Inflammatory macrophage treated with lipopolysaccharide for 1 hour (primary cell): ENCODE results near the gene CD207.

Experiments
- DNase-seq, 2 donors: peaks; one replicate each; pipeline ENCODE4 v3.0.0-alpha.2; 2020 to 2022

Gene CD207

DNA sequence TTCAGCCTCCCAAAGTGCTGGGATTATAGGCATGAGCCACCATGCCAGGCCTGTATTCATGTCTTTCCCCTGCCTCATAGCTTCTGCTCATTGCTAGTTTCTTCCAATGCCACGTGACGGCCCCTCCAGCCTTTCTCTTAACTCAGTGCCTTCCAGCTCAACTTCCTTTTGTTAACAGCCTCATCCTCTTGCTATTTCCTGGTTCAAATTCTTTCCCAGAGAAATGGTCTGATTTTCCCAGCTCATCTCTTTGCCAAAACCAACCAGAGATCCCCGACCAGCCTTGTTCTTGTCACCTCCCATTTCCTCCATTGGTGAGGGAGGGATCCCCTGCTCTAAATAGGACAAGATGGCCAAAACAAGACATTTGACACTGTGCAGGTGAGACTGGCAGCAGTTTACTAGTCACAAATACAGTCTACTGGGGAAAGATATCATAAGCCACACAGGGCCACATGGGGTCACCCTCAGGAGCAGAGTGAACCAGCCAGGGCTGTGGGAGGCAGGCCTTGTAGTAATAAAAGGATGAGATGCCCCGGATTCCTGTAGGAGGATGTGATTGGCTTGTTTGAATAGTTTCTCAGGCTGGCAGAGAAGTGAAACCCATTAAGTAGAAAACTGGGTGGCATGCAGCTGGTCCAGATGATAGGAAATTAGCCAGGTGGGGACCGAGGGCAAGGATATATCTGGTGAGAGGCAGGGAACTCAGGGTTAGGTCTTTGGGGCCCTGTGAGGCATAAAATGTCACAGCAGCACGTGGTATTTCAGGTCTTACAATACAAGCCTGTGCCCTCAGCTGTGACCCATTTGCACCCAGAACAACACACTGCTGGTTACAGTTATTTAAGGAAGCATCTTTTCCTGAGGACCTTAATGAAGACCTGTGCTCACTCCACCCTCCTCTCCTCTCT, 6.4 kb downstream of the CD207 start:
- DNase-seq, result peak in 1 of 2 donors; percentile 39

DNA sequence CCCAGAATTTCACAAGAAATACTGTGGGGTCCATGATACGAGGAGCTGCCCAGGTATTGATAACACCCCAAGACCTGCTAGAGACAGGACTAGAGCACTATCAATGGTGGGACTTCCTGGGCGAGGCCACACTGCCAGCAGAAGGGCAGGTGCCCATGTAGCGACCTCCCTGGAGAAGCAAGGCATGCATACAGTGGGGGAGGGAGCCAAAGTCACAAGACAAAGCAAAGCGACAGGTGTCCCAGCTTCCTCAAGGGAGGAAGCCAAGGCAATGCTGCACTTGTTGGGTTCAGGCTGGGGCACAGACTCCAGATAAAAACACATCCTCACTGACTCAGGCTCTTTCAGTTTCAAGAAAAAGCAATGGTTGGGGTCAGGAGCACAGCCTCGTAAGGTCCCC, 7.5 kb downstream of the CD207 start:
- DNase-seq, result no peak

DNA sequence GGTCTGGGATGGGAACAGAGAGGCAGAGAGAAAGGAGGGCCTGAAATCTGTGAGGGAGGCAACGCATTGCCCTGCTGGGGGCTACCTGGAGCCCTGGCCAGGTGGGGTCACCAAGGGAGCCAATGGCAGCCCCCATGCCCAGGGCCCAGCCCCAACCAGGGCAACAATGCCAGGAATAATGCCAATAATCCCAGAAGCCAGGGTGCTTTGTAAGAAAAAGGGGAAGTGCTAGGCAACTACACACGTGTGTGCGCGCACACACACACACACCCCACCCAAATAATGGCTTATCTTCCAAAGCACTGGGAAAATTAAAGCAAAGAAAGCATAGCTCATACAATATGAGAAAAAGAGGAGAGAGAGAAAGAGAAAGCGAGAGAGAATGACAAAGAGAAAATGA, 8.2 kb downstream of the CD207 start:
- no peak for DNase-seq

DNA sequence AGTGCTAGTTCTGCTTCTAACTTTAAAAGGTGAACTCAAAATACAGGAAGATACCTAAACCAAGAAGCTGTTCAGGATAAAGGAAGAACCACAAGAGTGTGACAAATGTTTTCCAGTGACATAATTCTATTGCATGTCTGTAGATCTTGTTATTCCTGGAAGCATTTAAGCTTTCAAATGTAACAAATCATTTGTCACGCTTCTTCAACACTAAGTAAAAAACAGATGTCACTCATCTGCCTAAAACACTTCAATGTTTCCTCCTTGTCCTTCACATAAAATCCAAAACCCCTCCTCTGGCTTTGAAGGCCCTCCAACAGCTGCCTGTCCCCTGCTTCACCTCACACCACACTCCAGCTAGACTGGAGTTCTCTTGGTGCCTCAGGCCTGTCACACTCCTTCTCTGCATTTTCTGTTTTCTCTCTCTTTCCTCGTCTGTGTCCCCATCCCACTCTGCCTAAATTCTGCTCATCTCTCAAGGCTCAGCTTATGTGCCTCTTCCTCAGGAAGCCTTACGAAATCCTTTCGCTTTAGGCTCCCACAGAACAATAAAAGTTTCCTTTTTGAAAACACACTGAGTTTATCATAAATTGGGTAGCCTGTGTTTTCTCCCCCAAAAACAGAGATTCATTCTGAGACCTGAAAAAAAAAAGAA, 8.8 kb downstream of the CD207 start:
- DNase-seq, result peak in 1 of 2 donors; percentile 40

DNA sequence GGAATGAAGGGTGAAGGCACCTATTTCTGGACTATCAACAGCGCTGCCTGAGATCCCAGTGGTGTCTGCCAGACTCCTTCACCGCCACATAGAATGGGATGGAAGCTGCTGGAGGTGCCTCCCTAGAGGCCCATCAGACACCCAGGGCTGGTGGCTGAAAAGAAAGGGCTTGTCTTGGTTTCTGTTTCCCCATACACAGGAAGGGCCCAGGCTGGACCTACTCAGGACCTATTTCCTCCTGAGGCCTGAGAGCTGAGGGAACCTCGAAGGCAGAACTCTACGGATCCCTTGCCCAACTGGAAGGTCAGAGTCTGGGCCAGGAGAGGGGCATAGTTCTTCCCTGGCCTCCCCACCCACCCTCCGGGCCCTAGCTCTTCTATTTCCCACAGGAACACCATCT, 12.4 kb downstream of the CD207 start:
- DNase-seq, result peak in 1 of 2 donors; percentile 48

DNA sequence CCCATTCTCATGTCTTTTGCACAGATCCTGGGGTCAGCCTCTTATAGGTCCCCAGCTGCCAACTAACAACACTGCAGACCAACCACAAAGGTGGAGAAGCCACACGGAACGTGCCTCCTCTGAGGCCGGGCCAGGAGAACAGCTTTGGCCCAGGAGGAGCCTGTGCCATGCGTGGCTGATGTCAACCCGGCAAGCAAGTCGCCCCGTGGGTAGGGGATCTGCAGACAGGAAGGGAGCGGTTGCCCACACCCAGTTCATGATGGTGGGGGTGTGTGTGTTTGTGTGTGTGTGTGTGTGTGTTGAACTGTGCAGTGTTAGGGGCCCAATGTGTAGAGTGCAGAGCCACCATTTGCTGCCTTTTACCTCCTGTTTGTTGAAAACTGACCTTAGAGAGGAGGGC, 12.8 kb downstream of the CD207 start:
- no peak for DNase-seq

DNA sequence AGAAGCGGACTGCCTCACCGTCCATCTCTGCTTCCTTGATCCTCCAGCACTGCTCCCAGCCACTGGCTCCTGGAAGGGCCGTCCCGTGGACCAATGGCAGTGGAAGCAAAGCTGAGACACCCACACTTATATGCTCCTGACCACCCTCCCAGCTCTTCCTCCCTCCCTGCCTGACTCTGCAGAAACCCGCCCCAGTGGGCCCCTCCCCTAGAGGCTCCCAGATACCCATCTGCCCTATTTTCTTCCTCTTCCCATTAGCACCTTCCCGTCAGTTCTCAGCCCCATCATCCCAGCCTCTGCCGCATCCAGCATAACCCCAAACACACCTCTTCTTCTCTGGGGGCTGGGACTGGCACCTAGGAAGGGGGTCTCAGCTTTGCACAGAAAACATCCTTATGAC, 15.1 kb downstream of the CD207 start, which contains the start of gene CLEC4F:
TSS of gene CLEC4F (minus strand) at position 101 of the 400 bp plus-strand sequence. CDS start at position 25, 76 bp downstream.
- DNase-seq, result no peak

DNA sequence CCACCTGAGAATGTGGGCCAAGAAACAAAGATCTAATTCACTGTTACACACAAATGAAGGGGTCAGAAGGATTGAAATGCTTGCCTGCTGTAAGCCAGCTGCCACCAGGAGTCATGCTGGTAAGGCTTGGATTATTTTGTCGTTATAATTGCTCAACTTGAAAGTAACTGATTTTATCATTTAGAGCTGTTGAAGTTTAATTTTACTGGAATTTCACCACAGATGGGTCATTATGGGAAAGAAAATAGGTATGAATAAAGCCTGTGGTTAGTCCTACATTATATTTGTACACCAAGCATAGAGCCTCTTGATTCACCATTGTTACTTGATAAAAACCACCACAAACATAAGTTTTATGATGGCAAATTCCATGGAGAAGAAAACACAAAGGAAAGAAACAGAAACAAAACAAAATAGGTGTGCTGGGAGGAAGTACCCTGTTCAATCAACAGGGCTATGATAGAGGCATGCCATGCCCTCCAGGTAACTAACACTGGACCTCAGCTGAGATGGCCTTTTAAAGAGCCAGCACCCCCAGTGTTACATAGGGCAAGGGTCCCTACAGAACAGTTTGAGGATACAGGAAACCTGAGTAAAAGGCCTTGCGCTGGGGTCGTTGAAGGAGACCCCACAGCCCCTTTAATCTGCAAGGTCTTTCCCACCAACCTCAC, 18.2 kb downstream of the CD207 start:
- no peak for DNase-seq

DNA sequence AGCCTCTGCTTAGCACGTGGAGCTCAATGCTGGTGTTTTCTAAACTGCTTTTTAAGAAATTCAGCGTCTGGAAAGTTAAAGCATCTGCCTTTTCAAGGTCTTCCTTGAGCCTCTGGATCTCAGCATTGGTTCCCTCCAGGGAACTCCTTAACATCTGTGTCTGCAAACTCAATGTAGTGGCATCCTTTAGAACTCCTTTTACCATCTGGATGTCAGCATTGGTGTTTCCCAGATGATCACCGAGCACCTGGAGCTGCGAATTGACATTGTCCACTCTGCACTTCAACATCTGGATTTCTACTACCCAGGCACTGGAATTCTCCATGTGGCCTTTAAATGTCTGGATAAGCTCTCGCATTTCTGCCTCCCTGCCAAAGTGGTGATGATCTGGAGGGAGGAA, 18.9 kb downstream of the CD207 start:
- DNase-seq, result no peak

DNA sequence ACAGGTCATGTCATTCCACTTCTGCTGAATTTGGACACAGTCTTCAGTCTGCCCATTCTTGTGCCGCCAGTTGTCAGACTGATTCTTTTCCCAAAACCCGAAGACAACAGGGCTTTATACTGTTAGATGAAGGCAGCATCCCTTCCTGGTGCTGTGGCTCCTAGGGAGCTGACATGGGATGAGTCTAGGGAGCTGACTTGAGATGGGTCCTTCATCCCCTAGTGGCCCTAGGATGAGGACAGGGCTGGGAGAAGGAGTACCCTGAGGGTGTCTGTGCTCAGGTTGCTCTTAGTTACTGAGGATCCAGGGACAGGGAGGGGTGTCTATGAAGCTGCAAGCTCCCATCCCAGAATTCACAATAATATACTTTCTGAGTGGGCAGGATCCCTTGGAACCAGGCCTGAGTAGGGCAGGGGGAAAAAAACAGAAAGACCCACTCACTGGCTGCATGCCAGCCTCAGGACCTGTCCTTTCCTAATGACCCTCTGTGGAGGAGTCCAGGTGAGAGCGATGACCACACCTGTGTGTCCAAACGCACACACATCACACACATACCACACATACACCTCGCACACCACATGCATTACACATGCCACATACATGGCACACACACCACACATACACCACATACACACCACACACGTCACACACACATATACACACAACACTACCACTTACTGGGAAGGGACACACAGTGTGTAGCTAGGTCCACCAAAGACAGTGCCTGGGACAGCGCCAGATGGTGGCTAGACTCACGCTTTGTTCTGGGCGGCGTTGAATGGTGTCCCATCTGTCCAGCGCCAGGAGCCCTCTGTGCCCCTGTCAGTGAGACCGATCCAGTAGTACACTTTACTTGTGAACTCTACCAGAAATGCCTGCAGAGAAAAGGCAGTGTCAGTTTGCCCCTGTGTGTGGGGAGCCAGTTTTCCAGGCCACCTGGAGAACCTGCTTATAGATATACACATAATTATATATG, 26.3 kb downstream of the CD207 start:
- no peak for DNase-seq

DNA sequence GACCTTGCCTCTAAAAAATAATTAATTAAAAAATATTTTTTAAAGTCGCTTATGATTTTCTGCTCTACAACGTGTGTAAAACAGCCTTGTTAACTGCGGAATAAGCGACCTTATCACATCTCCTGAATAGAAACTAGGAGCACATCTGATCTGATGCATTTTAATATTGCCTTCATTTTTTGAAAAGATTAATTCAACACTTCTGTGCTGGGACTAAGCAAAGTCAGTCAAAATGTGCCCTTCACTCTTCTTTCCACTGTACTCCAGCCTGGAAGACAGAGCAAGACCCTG, 27.8 kb downstream of the CD207 start:
- no peak for DNase-seq

DNA sequence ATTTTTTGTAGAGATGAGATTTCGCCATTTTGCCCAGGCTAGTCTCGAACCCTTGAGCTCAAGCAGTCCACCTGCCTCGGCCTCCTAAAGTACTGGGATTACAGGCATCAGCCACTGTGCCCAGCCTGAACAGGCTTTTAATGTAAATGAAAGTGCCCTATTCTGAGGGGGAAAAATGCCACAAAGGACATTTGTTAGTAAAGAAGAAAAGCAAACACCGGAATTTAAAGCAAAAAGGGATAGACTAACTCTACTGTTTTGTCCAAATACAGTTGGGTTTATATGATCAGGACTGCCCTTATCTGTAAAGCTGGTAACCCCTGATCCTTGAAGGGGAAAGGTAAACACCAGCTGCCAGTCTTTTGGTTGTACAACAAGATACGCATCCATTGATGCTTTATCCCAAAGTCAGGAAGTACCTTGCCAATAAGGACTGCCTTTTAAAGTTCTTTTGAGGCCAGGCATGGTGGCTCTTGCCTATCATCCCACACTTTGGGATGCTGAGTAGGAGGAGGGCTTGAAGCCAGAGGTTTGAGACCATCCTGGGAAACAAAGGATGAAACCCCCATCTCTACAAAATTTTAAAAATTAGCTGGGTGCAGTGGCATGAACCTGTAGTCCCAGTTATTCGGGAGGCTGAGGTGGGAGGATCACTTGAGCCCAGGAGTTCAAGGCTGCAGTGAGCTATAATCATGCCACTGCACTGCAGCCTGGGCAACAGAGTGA, 28.4 kb downstream of the CD207 start:
- no peak for DNase-seq

DNA sequence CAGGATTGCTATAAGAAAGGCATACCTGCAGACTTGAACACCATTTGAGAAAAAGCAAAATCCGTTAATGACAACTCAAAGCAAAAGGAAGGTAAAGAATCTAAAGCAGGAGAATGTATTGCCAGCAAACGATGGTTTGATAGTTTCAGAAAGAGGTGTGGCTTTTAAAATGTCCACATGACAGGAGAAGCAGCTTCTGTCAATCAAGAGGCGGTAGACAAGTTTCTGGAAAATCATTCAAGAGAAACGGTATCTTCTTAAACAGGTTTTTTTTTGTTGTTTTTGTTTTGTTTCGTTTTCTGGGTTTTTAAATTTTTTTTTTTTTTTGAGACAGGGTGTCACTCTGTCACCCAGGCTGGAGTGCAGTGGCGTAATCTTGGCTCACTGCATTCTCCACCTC, 29.0 kb downstream of the CD207 start:
- no peak for DNase-seq

DNA sequence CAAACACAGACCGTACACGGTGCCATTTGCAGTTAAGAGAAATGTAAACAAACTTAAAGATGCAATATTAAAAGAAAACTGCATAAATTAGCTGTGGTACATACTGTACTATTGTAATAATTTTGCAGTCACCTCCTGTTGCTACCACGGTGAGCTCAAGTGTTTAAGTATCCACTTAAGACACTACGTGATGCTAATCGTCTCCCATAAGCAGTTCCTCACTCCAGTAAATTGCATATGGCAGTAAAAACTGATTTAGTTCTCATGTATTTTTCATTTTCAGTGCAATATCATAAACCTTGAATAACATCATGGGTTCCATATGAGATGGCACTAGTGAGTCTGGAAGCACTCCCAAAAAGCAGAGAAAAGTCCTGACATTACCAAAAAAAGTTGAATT, 29.6 kb downstream of the CD207 start:
- no peak for DNase-seq

DNA sequence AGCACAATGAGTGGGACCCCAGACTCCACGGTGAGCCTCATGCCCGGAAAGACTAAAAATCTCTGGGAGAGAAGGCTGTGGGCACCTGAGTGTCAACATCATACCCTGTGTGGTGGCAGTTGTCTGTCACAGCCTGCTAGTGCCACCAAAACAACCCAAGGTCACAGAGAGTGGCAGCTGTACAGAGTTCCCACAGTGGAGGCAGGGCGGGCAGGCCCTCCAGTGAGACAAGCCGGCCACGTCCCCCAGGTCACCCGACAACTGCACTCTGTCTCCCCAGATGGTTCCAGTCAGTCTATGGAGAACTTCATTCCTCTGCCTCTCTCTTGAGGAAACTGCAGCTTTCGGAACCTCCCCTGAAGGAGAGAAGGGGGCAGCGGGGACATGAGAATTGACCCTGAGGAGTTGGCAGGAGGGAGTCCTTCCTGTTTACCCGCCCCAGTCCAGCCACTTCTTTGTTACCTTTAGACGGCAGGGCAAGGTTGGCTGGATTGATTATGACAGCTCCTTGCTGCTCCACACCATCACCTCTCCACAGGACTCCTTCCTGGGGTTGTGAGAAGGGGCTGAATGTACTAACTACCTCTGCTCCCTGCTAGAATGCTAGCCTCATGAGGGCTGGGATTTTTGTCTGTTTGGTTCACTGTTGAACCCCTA, 33.9 kb downstream of the CD207 start:
- DNase-seq, result no peak

DNA sequence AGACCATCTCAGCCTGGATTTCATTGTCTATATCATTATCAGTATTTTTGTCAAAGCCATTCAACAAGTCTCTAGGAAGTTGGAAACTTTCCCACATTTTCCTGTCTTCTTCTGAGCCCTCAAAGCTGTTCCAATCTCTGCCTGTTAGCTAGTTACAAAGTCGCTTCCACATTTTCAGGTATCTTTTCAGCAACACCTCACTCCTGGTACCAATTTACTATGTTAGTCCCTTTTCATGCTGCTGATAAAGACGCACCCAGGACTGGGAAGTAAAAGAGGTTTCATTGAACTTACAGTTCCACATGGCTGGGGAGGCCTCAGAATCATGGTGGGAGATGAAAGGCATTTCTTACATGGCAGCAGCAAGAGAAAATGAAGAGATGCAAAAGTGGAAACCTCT, 35.9 kb downstream of the CD207 start:
- no peak for DNase-seq

DNA sequence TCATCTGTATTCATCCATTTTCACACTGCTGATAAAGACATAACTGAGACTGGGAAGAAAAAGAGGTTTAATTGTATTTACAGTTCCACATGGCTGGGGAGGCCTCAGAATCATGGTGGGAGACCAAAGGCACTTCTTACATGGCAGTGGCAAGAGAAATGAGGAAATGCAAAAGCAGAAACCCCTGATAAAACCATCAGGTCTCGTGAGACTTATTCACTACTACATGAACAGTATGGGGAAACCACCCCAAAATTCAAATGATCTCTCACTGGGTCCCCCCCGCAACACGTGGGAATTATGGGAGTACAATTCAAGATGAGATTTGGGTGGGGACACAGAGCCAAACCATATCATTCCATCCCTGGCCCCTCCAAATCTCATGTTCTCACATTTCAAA, 37.6 kb downstream of the CD207 start:
- peak; percentile 54 to 56 for DNase-seq

DNA sequence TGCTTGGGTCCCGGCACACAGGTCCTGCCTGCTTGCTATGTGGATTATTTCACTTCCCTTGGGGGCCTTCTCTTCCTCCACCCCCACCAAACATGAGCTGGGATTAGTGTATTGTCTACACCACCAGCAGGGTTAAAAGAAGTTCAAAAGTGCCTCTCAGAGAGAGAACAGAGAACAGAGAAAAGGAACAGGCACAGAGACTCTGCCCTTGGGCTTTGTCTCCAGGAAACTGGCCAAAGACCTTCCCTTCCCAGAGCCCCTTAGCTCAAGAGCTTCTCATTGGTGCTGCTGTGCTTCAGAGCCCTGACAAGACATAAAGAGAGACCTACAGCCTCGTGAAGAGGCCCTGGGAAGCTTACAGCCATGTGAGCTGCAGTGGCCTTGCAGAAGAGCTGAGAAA, 38.1 kb downstream of the CD207 start:
- DNase-seq, result no peak

DNA sequence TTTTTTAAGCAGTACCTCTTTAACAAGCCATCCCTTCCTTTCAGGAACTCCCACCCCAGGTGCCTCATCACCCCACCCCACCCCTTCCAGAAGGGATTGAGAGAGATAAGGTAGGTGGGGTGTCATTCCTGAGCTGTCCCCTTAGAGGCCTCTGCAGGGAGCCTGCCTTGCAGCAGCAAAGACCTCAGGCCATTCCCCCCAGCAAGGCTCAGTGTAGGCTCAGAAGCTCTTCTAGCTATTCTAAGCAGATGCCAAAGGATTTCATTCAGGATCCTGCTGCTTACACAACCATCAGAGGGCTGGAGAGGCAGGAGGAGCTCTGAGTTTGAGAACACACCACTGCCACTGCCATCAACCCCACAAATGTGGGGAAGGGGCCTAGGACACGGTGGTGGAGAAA, 39.4 kb downstream of the CD207 start:
- no peak for DNase-seq

DNA sequence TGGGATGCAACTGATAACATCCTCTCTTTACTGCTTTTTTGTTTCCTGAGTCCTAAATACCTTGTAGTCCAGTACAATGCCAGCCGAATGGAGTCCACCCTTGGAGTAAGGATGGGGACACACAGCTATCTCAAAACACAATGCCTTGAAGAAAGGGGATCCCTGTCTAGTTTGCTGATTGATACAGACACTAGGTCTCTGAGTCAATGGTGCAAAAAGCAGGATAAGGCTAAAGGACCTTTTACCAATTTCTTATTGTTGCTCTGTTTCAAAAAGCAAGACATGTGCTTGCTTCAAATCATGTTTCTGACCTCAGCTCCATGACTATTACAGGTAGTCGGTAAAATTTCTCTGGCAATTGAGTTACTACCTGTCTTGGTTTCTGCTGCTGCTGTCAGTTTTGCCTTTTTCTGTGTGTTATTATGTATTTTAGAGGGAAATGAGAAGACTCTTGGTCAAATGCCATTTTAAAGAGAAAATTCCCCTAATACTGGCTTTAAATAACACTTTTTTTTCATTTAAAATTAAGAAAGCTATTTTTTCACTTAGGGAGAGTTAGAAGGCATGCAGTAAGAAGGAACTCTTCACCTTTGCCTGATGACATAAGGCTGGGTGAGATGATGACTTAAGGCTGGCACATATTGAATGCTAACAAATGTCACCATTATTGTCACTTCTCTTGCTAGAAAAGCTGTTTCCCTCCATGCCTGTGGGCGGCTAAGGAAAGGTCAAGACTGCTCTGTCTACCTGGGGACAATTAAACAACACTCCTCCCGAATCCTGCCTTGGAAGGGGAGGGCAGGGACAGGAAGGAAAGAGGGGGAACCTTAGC, 40.2 kb downstream of the CD207 start:
- no peak for DNase-seq

DNA sequence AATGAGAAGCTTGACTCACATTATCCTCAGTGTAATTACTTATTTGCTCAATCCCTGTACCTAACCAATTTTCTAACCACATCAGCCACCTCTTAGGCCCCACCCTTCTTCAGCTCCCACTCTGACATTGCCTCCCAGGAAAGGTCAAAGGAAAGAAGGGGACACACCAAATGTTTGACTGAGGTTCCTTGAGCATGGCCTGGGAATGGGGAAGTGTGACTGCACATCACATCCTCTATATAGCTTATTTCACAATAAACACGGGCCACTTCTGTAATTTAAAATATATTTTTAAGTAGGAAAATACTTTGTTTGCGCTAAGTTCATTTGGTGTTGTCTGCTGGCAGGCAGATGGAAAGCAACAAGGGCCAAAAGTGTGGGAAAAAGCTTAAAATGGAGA, 42.2 kb downstream of the CD207 start:
- DNase-seq, result peak; percentile 77 to 79
